PC-9 (cell line): Measurements from ENCODE around the gene H6PD. TPM values are rescaled to one million over a fixed set of nuclear protein-coding genes. Genes with fewer than 3 reads are reported as not detected.

Source experiments
- BruUV-seq: library from RNA; stranded (reverse); fragments of 400-500 nt; replicated peaks from 2 replicates; lab custom pipeline; 2021; lab: Mats Ljungman, UMichigan
- CTCF ChIA-PET: fragments of 300-600 bp; sonication (Branson Sonifier 250); formaldehyde crosslinking; loops from one replicate; lab custom pipeline; 2022; ENCODE audit warnings: antibody characterized with exemption; lab: Charles Lee
- POLR2A ChIA-PET: fragments of 300-600 bp; sonication (Branson Sonifier 250); formaldehyde crosslinking; loops from one replicate; lab custom pipeline; 2022; ENCODE audit warnings: antibody characterized with exemption; ENCODE audit not compliant: unreplicated experiment; lab: Charles Lee
- DNase-seq, 2 experiments: peaks; one replicate each; pipeline versions ENCODE4 v3.0.0 to v3.0.0-alpha.2; 2015 to 2022; ENCODE audit warnings: mixed read lengths in 1 of 2
- H2AFZ ChIP-seq: fragments of 200-600 bp; sonication (generic); 2 replicates; pipeline ENCODE4 v1.8.1; 2017; ENCODE audit warnings: antibody characterized with exemption
- H3F3A ChIP-seq: fragments of 200-600 bp; sonication (generic); 2 replicates; pipeline ENCODE4 v1.8.1; 2017; ENCODE audit warnings: antibody characterized with exemption, mild to moderate bottlenecking, low read depth; ENCODE audit not compliant: insufficient read depth
- H3K27ac ChIP-seq: fragments of 200-600 bp; sonication (generic); 2 replicates; pipeline ENCODE4 v1.6.1; 2016; ENCODE audit warnings: mixed run types
- H3K27me3 ChIP-seq: fragments of 200-600 bp; sonication (generic); 2 replicates; pipeline ENCODE4 v1.6.1; 2016; ENCODE audit warnings: low read depth, mixed run types; ENCODE audit not compliant: insufficient read depth
- H3K36me3 ChIP-seq: fragments of 200-600 bp; sonication (generic); 2 replicates; pipeline ENCODE4 v1.6.1; 2016; ENCODE audit warnings: low read depth, mixed run types
- H3K4me1 ChIP-seq: fragments of 200-600 bp; sonication (generic); replicated peaks from 2 replicates; pipeline ENCODE4 v1.6.1; 2016; ENCODE audit warnings: mixed run types; ENCODE audit not compliant: insufficient read depth
- H3K4me2 ChIP-seq: fragments of 200-600 bp; sonication (generic); 2 replicates; pipeline ENCODE4 v1.6.1; 2017; ENCODE audit warnings: mixed run types
- H3K4me3 ChIP-seq: fragments of 200-600 bp; sonication (generic); 2 replicates; pipeline ENCODE4 v1.6.1; 2016; ENCODE audit warnings: mixed run types
- H3K79me2 ChIP-seq: fragments of 200-600 bp; sonication (generic); 2 replicates; pipeline ENCODE4 v1.6.1; 2017; ENCODE audit warnings: low read depth, mixed run types
- H3K9me2 ChIP-seq: fragments of 200-600 bp; sonication (generic); 2 replicates; pipeline ENCODE4 v1.8.1; 2017; ENCODE audit warnings: mild to moderate bottlenecking; ENCODE audit not compliant: insufficient read depth
- H3K9me3 ChIP-seq: fragments of 200-600 bp; sonication (generic); 2 replicates; pipeline ENCODE4 v1.8.1; 2016; ENCODE audit warnings: low read depth; ENCODE audit not compliant: insufficient read depth
- H4K20me1 ChIP-seq: fragments of 200-600 bp; sonication (generic); 2 replicates; pipeline ENCODE4 v1.8.1; 2017; ENCODE audit not compliant: insufficient read depth
- EZH2 ChIP-seq: fragments of 200-600 bp; sonication (generic); IDR thresholded peaks from 2 replicates; pipeline ENCODE4 v1.8.0; 2017; ENCODE audit warnings: antibody characterized with exemption, low read depth
- intact Hi-C: fragments of 100-400 bp; cut with micrococcal nuclease; formaldehyde crosslinking; loops from one replicate; pipeline ENCODE4 v1.10.0; 2022; ENCODE audit not compliant: unreplicated experiment
- total RNA-seq: library from RNA; stranded (reverse); gene quantifications from 2 replicates; pipeline ENCODE4 v1.2.3, GENCODE V29; 2021
- TF ChIP-seq, protein P1 (sequence below): fragments of 200-600 bp; sonication (generic); conservative IDR thresholded peaks from 2 replicates; pipeline ENCODE4 v1.6.1; 2017; ENCODE audit warnings: mixed run types, antibody characterized with exemption, mild to moderate bottlenecking, moderate library complexity

The H6PD gene
- total RNA-seq, 1 experiment from 2014 or later: 31.1 TPM

DNA sequence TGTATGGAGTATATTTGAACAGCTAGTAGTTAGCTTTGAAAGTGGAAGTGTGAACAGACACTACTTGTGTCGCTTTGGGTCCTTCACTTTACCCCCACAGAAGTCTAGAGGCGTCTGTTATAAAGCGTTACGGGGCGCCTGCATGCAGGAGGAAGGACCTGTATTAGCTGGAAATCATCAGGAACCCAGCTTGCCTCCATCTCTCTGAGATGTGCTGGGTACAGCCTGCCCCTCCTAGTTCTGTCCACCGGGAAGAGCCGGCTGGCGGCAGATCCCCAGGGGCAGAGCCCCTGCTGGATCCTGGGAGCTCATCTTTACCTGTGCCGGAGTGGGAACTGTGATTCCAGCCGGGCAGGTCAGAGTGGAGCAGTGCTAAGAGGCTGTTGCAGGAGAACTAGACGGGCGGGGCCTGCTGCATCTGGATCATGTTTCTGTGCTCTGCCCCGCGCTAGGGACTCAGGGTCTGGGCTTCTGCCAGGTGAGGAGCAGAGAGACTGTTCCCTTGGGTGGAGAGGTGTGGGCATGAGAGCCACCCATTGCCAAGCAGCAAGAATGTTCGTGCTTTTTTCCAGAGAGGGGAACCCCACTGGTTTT lies 35.8 kb downstream of the H6PD start:
- H3K9me2 ChIP-seq: no peaks in the 10 kb centered on the region
- H3K4me3 ChIP-seq: no peak overlapping the region
- intact Hi-C loops: no loop called here
- no peaks in the 10 kb centered on the region for H3K27me3 ChIP-seq
- H3K79me2 ChIP-seq: no peaks in the 10 kb centered on the region
- peak in 1 of 2 experiments; percentile 70 for DNase-seq
- no peaks in the 10 kb centered on the region for H3K36me3 ChIP-seq
- H3F3A ChIP-seq: no peaks in the 10 kb centered on the region
- no peak overlapping the region for H3K4me2 ChIP-seq
- H3K27ac ChIP-seq: no peak overlapping the region
- peaks cover 11% of the 10 kb centered on the region for H3K4me1 ChIP-seq
- ChIA-PET CTCF (interaction anchor here (0.6 kb wide), 1 partner anchor 223 kb away, joined by 6 read pairs; no protein-coding TSS in a partner anchor), POLR2A (interaction anchor here (0.6 kb wide), 1 partner anchor 70 kb away, joined by 3 read pairs; no protein-coding TSS in a partner anchor)
- H2AFZ ChIP-seq: no peak overlapping the region
- TF ChIP-seq EZH2: no peak
- TF ChIP-seq, protein P1, sequence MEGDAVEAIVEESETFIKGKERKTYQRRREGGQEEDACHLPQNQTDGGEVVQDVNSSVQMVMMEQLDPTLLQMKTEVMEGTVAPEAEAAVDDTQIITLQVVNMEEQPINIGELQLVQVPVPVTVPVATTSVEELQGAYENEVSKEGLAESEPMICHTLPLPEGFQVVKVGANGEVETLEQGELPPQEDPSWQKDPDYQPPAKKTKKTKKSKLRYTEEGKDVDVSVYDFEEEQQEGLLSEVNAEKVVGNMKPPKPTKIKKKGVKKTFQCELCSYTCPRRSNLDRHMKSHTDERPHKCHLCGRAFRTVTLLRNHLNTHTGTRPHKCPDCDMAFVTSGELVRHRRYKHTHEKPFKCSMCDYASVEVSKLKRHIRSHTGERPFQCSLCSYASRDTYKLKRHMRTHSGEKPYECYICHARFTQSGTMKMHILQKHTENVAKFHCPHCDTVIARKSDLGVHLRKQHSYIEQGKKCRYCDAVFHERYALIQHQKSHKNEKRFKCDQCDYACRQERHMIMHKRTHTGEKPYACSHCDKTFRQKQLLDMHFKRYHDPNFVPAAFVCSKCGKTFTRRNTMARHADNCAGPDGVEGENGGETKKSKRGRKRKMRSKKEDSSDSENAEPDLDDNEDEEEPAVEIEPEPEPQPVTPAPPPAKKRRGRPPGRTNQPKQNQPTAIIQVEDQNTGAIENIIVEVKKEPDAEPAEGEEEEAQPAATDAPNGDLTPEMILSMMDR: no peak
- H4K20me1 ChIP-seq: no peaks in the 10 kb centered on the region
- no peaks in the 10 kb centered on the region for H3K9me3 ChIP-seq
- BruUV-seq: no TSS peak

DNA sequence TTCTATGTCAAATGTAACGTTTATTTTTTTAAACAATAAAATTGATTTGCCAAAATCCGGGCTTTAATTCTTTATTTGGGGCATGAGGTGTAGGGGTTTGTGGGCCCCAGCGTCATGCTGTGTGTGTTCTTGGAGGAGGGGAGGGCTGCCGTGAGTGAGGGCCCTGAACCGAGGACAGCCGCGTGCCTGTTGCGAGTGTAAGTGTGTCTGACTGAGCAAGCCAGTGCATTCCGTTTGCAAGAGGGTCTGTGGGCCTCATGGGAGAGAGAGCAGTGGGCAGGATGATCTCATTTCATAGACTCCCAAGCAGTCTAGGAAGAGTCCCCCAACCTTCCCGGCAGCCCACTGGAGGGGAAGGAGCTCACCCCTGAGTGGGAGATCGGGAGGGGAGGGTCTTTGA lies 36.7 kb downstream of the H6PD start:
- no peak overlapping the region for H3K4me2 ChIP-seq
- no peaks in the 10 kb centered on the region; the same call in 1 of the 2 replicates for H3F3A ChIP-seq
- TF ChIP-seq EZH2: no peak
- TF ChIP-seq, protein P1: no peak
- H3K27me3 ChIP-seq: no peaks in the 10 kb centered on the region
- H3K4me3 ChIP-seq: no peak overlapping the region
- peaks cover 20% of the 10 kb centered on the region for H3K4me1 ChIP-seq
- H3K9me2 ChIP-seq: no peaks in the 10 kb centered on the region
- no peaks in the 10 kb centered on the region for H3K79me2 ChIP-seq
- no peaks in the 10 kb centered on the region for H3K36me3 ChIP-seq
- H3K9me3 ChIP-seq: no peaks in the 10 kb centered on the region
- no peaks in the 10 kb centered on the region for H4K20me1 ChIP-seq
- ChIA-PET CTCF (no interaction called here), POLR2A (no interaction called here)
- no peak for DNase-seq
- BruUV-seq: no TSS peak
- intact Hi-C loops: no loop called here
- no peak overlapping the region for H3K27ac ChIP-seq
- no peak overlapping the region for H2AFZ ChIP-seq

DNA sequence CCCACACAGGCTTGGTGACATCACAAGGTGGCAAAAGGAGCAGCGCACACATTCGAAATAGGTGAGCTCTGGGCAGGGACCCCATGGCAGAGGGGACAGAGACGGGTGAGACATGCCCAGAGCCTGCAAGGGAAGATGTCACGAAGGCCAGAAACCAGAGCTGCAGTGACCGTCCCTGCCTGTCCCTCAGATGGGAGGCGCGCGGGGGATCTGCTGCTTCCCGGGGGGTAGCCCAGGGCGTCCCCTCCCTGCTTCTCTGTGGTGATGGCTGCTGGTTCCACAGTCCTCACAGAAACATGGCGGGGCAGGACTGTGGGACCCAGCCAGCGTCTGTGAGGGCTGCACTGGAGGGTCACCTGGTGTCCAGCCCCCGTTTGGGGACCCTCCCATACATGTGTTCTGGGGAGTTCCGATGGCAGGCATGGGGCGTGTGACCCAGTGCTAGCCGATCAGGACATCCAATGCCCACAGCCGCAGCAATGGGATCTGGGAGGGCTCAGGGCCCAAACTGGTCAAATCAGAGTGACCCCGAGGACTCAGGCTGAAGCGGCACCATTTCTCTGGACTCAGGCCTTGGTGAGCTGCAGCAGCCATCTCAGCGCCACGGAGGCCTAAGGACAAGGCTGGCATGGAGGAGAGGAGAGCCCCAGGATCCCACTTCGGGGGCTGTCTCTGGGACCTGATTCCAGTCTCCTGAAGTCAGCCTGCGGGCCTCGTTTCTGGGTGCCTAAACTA lies 37.5 kb downstream of the H6PD start:
- no peaks in the 10 kb centered on the region for H4K20me1 ChIP-seq
- no TSS peak for BruUV-seq
- H3K27ac ChIP-seq: no peak overlapping the region
- POLR2A ChIA-PET: no interaction called here
- no peak overlapping the region for H3K4me3 ChIP-seq
- H3K9me3 ChIP-seq: no peaks in the 10 kb centered on the region
- H2AFZ ChIP-seq: no peak overlapping the region
- H3K4me1 ChIP-seq: peaks cover 22% of the 10 kb centered on the region
- H3F3A ChIP-seq: no peaks in the 10 kb centered on the region; the same call in 1 of the 2 replicates
- DNase-seq: no peak
- TF ChIP-seq, protein P1: no peak
- TF ChIP-seq EZH2: no peak
- intact Hi-C loops: no loop called here
- CTCF ChIA-PET: no interaction called here
- no peaks in the 10 kb centered on the region for H3K9me2 ChIP-seq
- no peaks in the 10 kb centered on the region for H3K27me3 ChIP-seq
- no peak overlapping the region for H3K4me2 ChIP-seq
- H3K36me3 ChIP-seq: no peaks in the 10 kb centered on the region
- H3K79me2 ChIP-seq: no peaks in the 10 kb centered on the region
